Left colon (tissue), 2 donors: ENCODE measurements around the gene LRRTM4. TPM values are rescaled to one million over a fixed set of nuclear protein-coding genes. Genes with fewer than 3 reads are reported as not detected.
"Not testable (repeated sequence)": the region's sequence is repeated elsewhere in the genome, so short reads cannot be mapped to it uniquely, and the experiment has no call there.

ENCODE experiments used
- ATAC-seq: fragments of 200-7000 bp; cut with Tn5 transposase; one replicate; pipeline ENCODE4 v1.9.1; 2020; ENCODE audit warnings: mild to moderate bottlenecking, moderate library complexity
- DNase-seq, 2 donors: peaks; one replicate each; pipeline ENCODE4 v3.0.0-alpha.2; 2020
- intact Hi-C, 2 donors: fragments of 100-400 bp; cut with DNase I in 1 of 2; cut with micrococcal nuclease in 1 of 2; formaldehyde crosslinking; loops; one replicate each; pipeline versions ENCODE4 v1.11.2 to v1.14.0; 2022; cut with DNase I, micrococcal nuclease
- total RNA-seq, 2 donors: library from RNA; stranded (reverse); fragmentation: NEBNext Ultra II Directional; extraction: Animal tissue kit (Norgen Biotek cat#: 25700); gene quantifications; one replicate each; pipeline ENCODE4 v1.2.1, GENCODE V29; 2021
- donor health status: DM: no; HTN: no; CAD: no.
- donor health status: DM: yes; HTN: yes; CAD: no.

LRRTM4 gene
- total RNA-seq, 2 donors from 2014 or later: 0.64 TPM; not detected in 1

DNA sequence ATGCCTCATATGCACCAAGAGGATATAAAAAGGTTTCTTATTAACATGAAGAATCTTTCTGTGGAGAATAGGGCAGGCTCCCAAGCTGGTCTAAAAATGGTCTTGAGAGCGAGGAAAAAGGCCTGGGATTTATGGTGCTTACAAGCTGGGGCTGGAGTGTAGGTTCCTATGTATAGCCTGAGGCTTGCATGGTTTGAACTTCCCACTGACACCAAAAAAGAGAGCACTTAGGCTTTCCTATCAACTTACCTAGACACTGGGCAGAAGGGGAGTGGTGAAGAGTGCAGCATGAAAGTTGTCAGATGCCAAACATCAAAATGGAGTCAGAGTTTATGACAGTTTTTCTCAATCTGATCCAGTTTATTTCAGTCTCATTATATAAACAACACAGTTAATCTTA is 784.6 kb downstream of the LRRTM4 start:
- intact Hi-C loops: no loop called here
- ATAC-seq: no peak
- DNase-seq: no peak

DNA sequence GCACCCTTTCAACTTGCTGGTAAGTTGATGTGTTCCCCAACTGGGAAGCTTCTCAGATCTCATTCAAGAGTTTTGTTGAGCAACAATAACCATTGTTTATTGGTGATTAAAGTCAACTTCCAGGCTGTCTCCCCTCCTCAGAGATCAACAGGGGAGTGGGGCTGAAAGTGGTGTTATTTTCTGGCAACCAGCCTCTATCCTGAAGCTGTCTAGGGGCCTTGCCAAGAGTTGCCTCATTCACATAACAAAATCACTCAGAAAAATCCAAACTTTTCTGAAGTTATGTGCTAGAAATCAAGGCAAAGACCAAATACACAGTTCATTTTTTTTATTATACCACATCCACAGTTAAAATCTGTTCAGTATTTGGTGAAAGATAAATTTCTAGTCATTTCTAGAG is 788.4 kb downstream of the LRRTM4 start:
- ATAC-seq: no peak
- no peak for DNase-seq
- intact Hi-C loops: no loop called here

DNA sequence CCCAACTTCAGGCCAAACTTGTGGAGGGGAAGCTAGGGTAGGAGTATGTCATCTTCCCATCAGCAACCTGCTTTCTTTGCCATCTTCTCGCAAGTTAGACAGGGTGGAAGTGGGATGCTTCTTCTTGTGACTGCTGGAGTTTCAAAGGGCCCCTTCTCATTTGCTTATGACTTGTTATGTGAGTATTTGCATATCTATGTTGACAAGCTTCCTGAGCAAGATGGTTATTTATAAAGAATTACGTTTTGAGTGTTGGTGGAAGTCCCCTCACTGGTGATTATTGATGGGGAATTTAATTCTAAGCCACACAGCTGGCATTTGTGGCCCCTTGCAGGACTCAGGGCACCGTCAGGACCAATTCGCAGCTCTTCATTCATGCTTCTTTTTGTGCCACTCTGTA is 791.0 kb downstream of the LRRTM4 start:
- intact Hi-C loops: no loop called here
- ATAC-seq (no peak), DNase-seq (no peak)

GRCh38 chr2:76730021-76730420 is 792.2 kb downstream of the LRRTM4 start:
- intact Hi-C loops: no loop called here

GRCh38 chr2:76721226-76721625 is 801.0 kb downstream of the LRRTM4 start:
- DNase-seq (no peak), ATAC-seq (no peak)
- intact Hi-C loops: no loop called here

More at GRCh38 chr2:76730021-76730420, 792.2 kb downstream of the LRRTM4 start:
- DNase-seq (no peak), ATAC-seq (no peak)

DNA sequence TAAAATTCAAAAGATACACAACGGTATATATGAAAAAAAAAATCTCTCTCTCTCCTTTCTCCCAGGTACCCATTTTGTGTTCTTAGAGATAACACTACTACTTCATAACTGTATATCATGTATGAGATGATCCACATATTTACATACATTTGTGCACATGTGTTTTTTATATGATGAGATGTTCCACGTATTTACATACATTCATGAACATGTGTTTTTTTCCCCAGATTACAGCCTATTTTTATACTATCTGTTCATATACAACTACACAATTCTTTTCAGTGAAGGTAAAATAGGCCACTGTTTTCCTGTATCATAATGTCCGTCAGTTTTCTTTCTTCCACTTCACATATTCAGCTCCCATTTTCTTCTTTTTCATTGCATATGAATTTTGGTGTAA is 808.9 kb downstream of the LRRTM4 start:
- DNase-seq (no peak), ATAC-seq (no peak)
- intact Hi-C loops: no loop called here

GRCh38 chr2:76711490-76711889 is 810.7 kb downstream of the LRRTM4 start:
- DNase-seq (no peak), ATAC-seq (no peak)
- intact Hi-C loops: no loop called here

DNA sequence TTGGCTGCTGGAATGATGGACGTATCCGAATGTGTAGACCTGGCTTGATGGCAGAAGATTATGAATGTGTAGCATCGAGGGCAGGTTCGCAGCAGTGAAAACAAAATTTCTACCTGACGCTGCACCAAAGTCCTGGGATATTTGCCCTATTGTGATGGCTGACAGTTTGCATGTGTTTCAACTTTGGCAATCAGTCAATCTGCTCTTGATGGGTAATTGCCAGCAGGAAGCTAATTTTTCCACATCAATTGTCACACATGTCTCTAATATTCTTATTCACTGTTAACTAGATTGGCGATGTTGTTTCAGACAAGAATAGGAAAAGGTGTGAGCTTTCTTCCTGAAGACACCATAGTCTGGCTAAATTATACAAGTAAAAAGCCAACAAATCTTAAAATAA is 821.3 kb downstream of the LRRTM4 start:
- ATAC-seq (no peak), DNase-seq (no peak)
- intact Hi-C loops: no loop called here

DNA sequence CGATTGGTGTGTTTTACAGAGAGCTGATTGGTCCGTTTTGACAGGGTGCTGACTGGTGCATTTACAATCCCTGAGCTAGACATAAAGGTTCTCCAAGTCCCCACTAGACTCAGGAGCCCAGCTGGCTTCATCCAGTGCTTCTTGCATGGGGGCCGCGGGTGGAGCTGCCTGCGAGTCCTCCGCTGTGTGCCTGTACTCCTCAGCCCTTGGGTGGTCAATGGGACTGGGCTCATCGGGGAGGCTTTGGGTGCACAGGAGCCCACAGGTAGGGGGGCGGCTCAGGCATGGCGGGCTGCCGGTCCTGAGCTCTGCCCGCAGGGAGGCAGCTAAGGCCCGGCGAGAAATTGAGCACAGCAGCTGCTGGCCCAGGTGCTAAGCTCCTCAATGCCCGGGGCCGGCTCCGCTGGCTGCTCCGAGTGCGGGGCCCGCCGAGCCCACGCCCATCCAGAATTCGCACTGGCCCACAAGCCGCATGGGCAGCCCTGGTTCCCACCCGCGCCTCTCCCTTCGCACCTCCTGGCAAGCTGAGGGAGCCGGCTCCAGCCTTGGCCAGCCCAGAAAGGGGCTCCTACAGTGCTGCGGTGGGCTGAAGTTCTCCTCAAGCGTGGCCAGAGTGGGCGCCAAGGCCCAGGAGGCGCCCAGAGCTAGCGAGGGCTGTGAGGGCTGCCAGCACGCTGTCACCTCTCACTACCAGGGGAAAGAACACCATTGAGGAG is 824.0 kb downstream of the LRRTM4 start:
- intact Hi-C loops, ATAC-seq, DNase-seq: not testable (repeated sequence)
